Neuronal stem cell (in vitro differentiated cells): ENCODE data around the gene FSTL4.

Experiments used
- DNase-seq: peaks from one replicate; pipeline ENCODE4 v3.0.0-alpha.2; 2013; ENCODE audit warnings: low spot score
- H2AFZ ChIP-seq: one replicate; pipeline ENCODE4 v1.6.1; 2013; ENCODE audit warnings: mild to moderate bottlenecking, low read length, inconsistent platforms
- H2AK5ac ChIP-seq: 2 replicates; pipeline ENCODE4 v1.6.1; 2013; ENCODE audit warnings: low read depth, mild to moderate bottlenecking, inconsistent platforms, low read length, moderate library complexity, mixed read lengths
- H2BK120ac ChIP-seq: 2 replicates; pipeline ENCODE4 v1.6.1; 2013; ENCODE audit warnings: low read depth, mild to moderate bottlenecking, inconsistent platforms, low read length, moderate library complexity, mixed read lengths
- H2BK12ac ChIP-seq: one replicate; pipeline ENCODE4 v1.6.1; 2013; ENCODE audit warnings: low read length, inconsistent platforms
- H2BK15ac ChIP-seq: 2 replicates; pipeline ENCODE4 v1.6.1; 2013; ENCODE audit warnings: mild to moderate bottlenecking, low read length, inconsistent platforms, mixed read lengths
- H2BK5ac ChIP-seq: one replicate; pipeline ENCODE4 v1.6.1; 2013; ENCODE audit warnings: inconsistent platforms, mild to moderate bottlenecking, low read length, moderate library complexity
- H3K14ac ChIP-seq: one replicate; pipeline ENCODE4 v1.6.1; 2013; ENCODE audit warnings: low read length, inconsistent platforms
- H3K18ac ChIP-seq: 2 replicates; pipeline ENCODE4 v1.6.1; 2013; ENCODE audit warnings: low read length, inconsistent platforms
- H3K23ac ChIP-seq: 2 replicates; pipeline ENCODE4 v1.6.1; 2013; ENCODE audit warnings: low read depth, mild to moderate bottlenecking, mixed read lengths, low read length, inconsistent platforms; ENCODE audit not compliant: poor library complexity
- H3K27ac ChIP-seq: replicated peaks from 3 replicates; pipeline ENCODE4 v1.5.1; 2013; ENCODE audit warnings: low read length, inconsistent platforms
- H3K27me3 ChIP-seq, 3 experiments: 2 replicates each; pipeline ENCODE4 v1.6.1; 2013; ENCODE audit warnings: low read length in 3 of 3, mild to moderate bottlenecking in 2 of 3, inconsistent platforms in 1 of 3, low read depth in 1 of 3, mixed read lengths in 1 of 3, moderate library complexity in 1 of 3; ENCODE audit not compliant: control insufficient read depth in 3 of 3, insufficient read depth in 3 of 3
- H3K36me3 ChIP-seq, 2 donors: replicated peaks in 1 of 2; 2 replicates each; pipeline ENCODE4 v1.6.1; 2013; ENCODE audit warnings: low read length in 2 of 2; ENCODE audit not compliant: control insufficient read depth in 2 of 2, insufficient read depth in 2 of 2
- H3K4ac ChIP-seq: 2 replicates; pipeline ENCODE4 v1.6.1; 2013; ENCODE audit warnings: inconsistent platforms, mild to moderate bottlenecking, low read length, moderate library complexity
- H3K4me1 ChIP-seq, 2 donors: 1 replicate in 1 of 2; 2 replicates in 1 of 2; pipeline ENCODE4 v1.6.1; 2013; ENCODE audit warnings: low read length in 2 of 2, low read depth in 1 of 2; ENCODE audit not compliant: control insufficient read depth in 2 of 2, insufficient read depth in 1 of 2
- H3K4me2 ChIP-seq: one replicate; pipeline ENCODE4 v1.6.1; 2013; ENCODE audit warnings: mild to moderate bottlenecking, low read length, inconsistent platforms; ENCODE audit not compliant: insufficient read depth, poor library complexity, severe bottlenecking
- H3K4me3 ChIP-seq, 2 donors: 2 replicates each; pipeline ENCODE4 v1.5.1; 2013; ENCODE audit warnings: low read length in 2 of 2, mild to moderate bottlenecking in 2 of 2, inconsistent platforms in 1 of 2, moderate library complexity in 1 of 2
- H3K79me1 ChIP-seq: one replicate; pipeline ENCODE4 v1.6.1; 2013; ENCODE audit warnings: low read depth, mild to moderate bottlenecking, inconsistent platforms, low read length, moderate library complexity
- H3K9ac ChIP-seq: one replicate; pipeline ENCODE4 v1.6.1; 2013; ENCODE audit warnings: mild to moderate bottlenecking, low read depth, low read length, inconsistent platforms; ENCODE audit not compliant: poor library complexity
- H3K9me3 ChIP-seq, 2 donors: replicated peaks in 1 of 2; 2 replicates each; pipeline versions ENCODE3 to v1.6.1; 2013; ENCODE audit warnings: low read length in 2 of 2, mild to moderate bottlenecking in 2 of 2, inconsistent platforms in 1 of 2, low read depth in 1 of 2, mixed read lengths in 1 of 2, moderate library complexity in 1 of 2; ENCODE audit not compliant: control insufficient read depth in 2 of 2, insufficient read depth in 1 of 2
- H4K8ac ChIP-seq: one replicate; pipeline ENCODE4 v1.6.1; 2013; ENCODE audit warnings: low read depth, mild to moderate bottlenecking, inconsistent platforms, low read length, moderate library complexity
- H4K91ac ChIP-seq: one replicate; pipeline ENCODE4 v1.6.1; 2013; ENCODE audit warnings: low read length, low read depth, mild to moderate bottlenecking, inconsistent platforms; ENCODE audit not compliant: poor library complexity
- WGBS, 2 donors: extraction: QIAGEN DNeasy Blood & Tissue Kit; methylation state at CpG; one replicate each; pipeline ENCODE4 v1.1.7; 2013; ENCODE audit warnings: missing lambda C conversion rate in 2 of 2, mixed read lengths in 1 of 2; ENCODE audit not compliant: insufficient read length in 2 of 2, insufficient replicate concordance in 1 of 2; ENCODE audit errors: extremely low coverage in 2 of 2; 5-methylcytosine and 5-hydroxymethylcytosine counted together

The FSTL4 gene

DNA sequence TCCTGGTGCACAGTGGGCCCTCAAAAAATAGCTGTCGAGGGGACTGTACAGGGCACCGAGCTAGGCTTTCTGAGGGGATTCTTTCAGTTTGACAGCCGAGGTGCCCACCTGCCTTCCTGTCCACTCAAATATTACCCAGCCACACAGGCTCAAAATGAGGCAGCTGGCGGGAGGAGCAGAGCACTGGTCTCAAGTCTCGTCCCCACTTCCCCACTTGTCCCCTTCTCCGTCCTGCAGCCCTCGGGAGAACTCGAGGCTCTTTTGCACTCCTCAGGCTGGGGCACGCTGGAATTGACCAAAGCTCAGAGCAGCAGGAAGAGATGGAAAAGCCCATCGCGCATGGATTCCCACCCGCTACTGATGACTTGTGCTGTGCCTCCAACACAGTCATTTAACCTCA is 375.4 kb downstream of the FSTL4 start:
- H2BK15ac ChIP-seq, result peak overlapping the region; percentile 71
- no peak overlapping the region for H2BK12ac ChIP-seq
- no peak overlapping the region for H3K27ac ChIP-seq
- H2BK120ac ChIP-seq, result no peak overlapping the region
- no peaks in the 10 kb centered on the region for H3K79me1 ChIP-seq
- H3K4me3 ChIP-seq, result no peak overlapping the region
- H3K36me3 ChIP-seq, result no peaks in the 10 kb centered on the region
- no peak overlapping the region for H3K4ac ChIP-seq
- H3K23ac ChIP-seq, result peak overlapping the region; percentile 62
- no peak overlapping the region for H4K8ac ChIP-seq
- no peak for DNase-seq
- H4K91ac ChIP-seq, result no peak overlapping the region
- H3K4me1 ChIP-seq, result peaks cover 3 to 5% of the 10 kb centered on the region in 2 donors
- no CpG with 5 or more reads among the region's 12 CpGs for WGBS, 2 donors
- H3K9me3 ChIP-seq, result no peaks in the 10 kb centered on the region
- no peak overlapping the region for H2AFZ ChIP-seq
- no peak overlapping the region for H2BK5ac ChIP-seq
- no peak overlapping the region for H3K9ac ChIP-seq
- no peaks in the 10 kb centered on the region for H3K27me3 ChIP-seq
- no peak overlapping the region for H3K4me2 ChIP-seq
- H2AK5ac ChIP-seq, result no peak overlapping the region
- no peak overlapping the region for H3K14ac ChIP-seq
- no peak overlapping the region for H3K18ac ChIP-seq

- no peak overlapping the region for H2BK120ac ChIP-seq
- no peak overlapping the region for H4K91ac ChIP-seq
- H2BK12ac ChIP-seq, result no peak overlapping the region
- H2AFZ ChIP-seq, result no peak overlapping the region
- no peaks in the 10 kb centered on the region for H3K27me3 ChIP-seq
- no peak overlapping the region for H3K27ac ChIP-seq
- peak overlapping the region; percentile 62 for H3K23ac ChIP-seq
- peak overlapping the region; percentile 0 for H3K18ac ChIP-seq
- H4K8ac ChIP-seq, result no peak overlapping the region
- no peak overlapping the region for H2BK5ac ChIP-seq
- WGBS, 2 donors, result no CpG with 5 or more reads among the region's 8 CpGs
- peak overlapping the region; percentile 71 for H2BK15ac ChIP-seq
- no peak overlapping the region for H3K4me2 ChIP-seq
- H3K9me3 ChIP-seq, result no peaks in the 10 kb centered on the region
- no peak overlapping the region for H3K4me3 ChIP-seq
- no peak overlapping the region for H3K14ac ChIP-seq
- H3K4me1 ChIP-seq, result peaks cover 3 to 5% of the 10 kb centered on the region in 2 donors
- H3K9ac ChIP-seq, result no peak overlapping the region
- H3K4ac ChIP-seq, result no peak overlapping the region
- H3K79me1 ChIP-seq, result no peaks in the 10 kb centered on the region
- H2AK5ac ChIP-seq, result no peak overlapping the region
- DNase-seq, result no peak
- no peaks in the 10 kb centered on the region for H3K36me3 ChIP-seq
Measured at GRCh38 chr5:133236541-133236951, 375.8 kb downstream of the FSTL4 start.

DNA sequence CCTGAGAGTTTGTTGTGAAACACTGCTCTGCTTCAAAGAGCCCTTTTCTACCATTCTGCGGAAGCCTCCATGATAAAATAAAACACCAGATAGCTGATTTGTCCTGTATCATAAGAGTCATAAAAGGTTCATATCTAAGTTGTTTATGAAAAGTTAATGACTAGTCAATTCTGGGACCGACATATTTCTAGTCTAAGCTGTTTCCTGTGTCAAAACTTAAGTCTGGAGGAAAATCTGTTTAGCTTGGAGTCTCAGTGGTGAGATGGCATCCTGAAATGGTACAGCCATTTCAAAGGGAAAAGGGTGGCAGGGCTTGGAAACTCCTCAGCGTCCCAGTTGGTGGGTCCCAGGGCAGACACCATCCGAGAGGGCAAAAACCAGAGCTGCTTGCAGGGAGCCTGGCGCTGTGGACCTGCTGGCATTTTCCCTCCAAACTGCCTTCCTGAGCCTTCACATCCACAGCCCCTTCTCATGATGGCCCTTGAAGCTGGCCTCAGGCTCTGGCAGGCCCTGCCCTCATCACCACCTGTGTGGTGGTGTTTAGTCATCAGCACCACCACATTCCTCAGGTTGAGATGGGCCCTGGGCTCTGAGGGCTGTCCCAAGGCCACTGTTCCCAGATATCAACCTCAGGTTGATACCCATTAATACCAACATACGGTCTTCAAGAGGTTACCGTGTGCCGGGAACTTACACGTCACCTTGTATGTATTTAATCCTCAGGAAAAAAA is 376.5 kb downstream of the FSTL4 start:
- peak overlapping the region; percentile 63 for H3K18ac ChIP-seq
- no peaks in the 10 kb centered on the region for H3K9me3 ChIP-seq
- no peak overlapping the region for H2AK5ac ChIP-seq
- H3K4me3 ChIP-seq, result no peak overlapping the region
- no peak overlapping the region for H2BK12ac ChIP-seq
- no CpG with 5 or more reads among the region's 9 CpGs for WGBS, 2 donors
- H3K23ac ChIP-seq, result peak overlapping the region; percentile 17
- H2BK5ac ChIP-seq, result no peak overlapping the region
- no peak overlapping the region for H3K27ac ChIP-seq
- no peak overlapping the region for H2BK15ac ChIP-seq
- no peak overlapping the region for H3K9ac ChIP-seq
- no peaks in the 10 kb centered on the region for H3K27me3 ChIP-seq
- peaks cover 3 to 5% of the 10 kb centered on the region in 2 donors for H3K4me1 ChIP-seq
- H3K4me2 ChIP-seq, result no peak overlapping the region
- H2BK120ac ChIP-seq, result no peak overlapping the region
- no peak overlapping the region for H2AFZ ChIP-seq
- no peak overlapping the region for H3K4ac ChIP-seq
- no peak overlapping the region for H4K91ac ChIP-seq
- no peak overlapping the region for H4K8ac ChIP-seq
- no peaks in the 10 kb centered on the region for H3K79me1 ChIP-seq
- no peaks in the 10 kb centered on the region for H3K36me3 ChIP-seq
- H3K14ac ChIP-seq, result peak overlapping the region; percentile 87
- DNase-seq, result no peak

DNA sequence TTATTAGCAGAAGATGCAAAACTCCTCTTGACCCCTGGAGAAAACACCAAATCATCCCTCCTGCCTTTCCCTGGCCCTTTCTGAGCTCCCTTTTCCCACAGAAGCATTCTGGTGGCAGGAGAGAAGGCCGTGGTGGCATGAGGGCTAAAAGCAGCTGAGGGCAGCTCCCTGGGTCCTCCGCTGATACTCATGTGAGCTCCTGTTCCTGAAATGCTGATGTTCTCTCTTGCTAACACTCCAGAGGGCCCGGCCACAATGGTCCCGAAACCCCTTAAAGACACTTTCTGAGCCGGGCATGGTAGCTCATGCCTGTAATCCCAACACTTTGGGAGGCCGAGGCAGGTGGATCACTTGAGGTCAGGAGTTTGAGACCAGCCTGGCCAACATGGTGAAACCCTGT is 377.4 kb downstream of the FSTL4 start:
- Histone ChIP-seq H3K14ac (no peak overlapping the region), H3K79me1 (no peaks in the 10 kb centered on the region), H3K4me2 (no peak overlapping the region), H3K18ac (no peak overlapping the region), H2BK120ac (no peak overlapping the region), H3K4me3 (no peak overlapping the region), H3K9me3 (no peaks in the 10 kb centered on the region), H3K23ac (no peak overlapping the region), H2AK5ac (no peak overlapping the region), H2AFZ (no peak overlapping the region), H2BK15ac (no peak overlapping the region), H3K36me3 (no peaks in the 10 kb centered on the region), H2BK5ac (no peak overlapping the region), H3K4ac (no peak overlapping the region), H3K27ac (no peak overlapping the region), H3K9ac (no peak overlapping the region), H3K27me3 (no peaks in the 10 kb centered on the region), H2BK12ac (no peak overlapping the region), H4K8ac (no peak overlapping the region), H4K91ac (no peak overlapping the region), H3K4me1 (peaks cover 0 to 2% of the 10 kb centered on the region in 2 donors)
- no peak for DNase-seq
- no CpG with 5 or more reads among the region's 6 CpGs for WGBS, 2 donors
